Thymus (tissue), 11 donors: Measurements from ENCODE around the gene DBI. TPM values are rescaled to one million over a fixed set of nuclear protein-coding genes. Genes with fewer than 3 reads are reported as not detected.

ENCODE experiments used
- DNase-seq, 9 donors: peaks; one replicate each; pipeline ENCODE4 v3.0.0-alpha.2; 2013; ENCODE audit warnings: low spot score in 9 of 9, low read depth in 6 of 9, missing footprints in 1 of 9
- H3K27ac ChIP-seq, 2 donors: one replicate each; pipeline ENCODE4 v1.5.1; 2013; ENCODE audit warnings: control low read depth in 1 of 2, low read depth in 1 of 2, low read length in 1 of 2, mild to moderate bottlenecking in 1 of 2, moderate library complexity in 1 of 2
- H3K27me3 ChIP-seq, 2 donors: one replicate each; pipeline ENCODE4 v1.5.1; 2013; ENCODE audit warnings: low read length in 1 of 2; ENCODE audit not compliant: control insufficient read depth in 2 of 2, insufficient read depth in 1 of 2
- H3K36me3 ChIP-seq, 2 donors: one replicate each; pipeline ENCODE4 v1.5.1; 2013; ENCODE audit warnings: low read length in 1 of 2, mild to moderate bottlenecking in 1 of 2, moderate library complexity in 1 of 2; ENCODE audit not compliant: control insufficient read depth in 2 of 2, insufficient read depth in 2 of 2
- H3K4me1 ChIP-seq, 2 donors: one replicate each; pipeline ENCODE4 v1.5.1; 2013; ENCODE audit warnings: low read length in 2 of 2; ENCODE audit not compliant: control insufficient read depth in 2 of 2, insufficient read depth in 2 of 2
- H3K4me3 ChIP-seq, 2 donors: one replicate each; pipeline ENCODE4 v1.5.1; 2013; ENCODE audit warnings: low read length in 2 of 2, control low read depth in 1 of 2, mild to moderate bottlenecking in 1 of 2
- H3K9me3 ChIP-seq, 2 donors: one replicate each; pipeline ENCODE4 v1.5.1; 2013; ENCODE audit warnings: low read length in 1 of 2, mild to moderate bottlenecking in 1 of 2; ENCODE audit not compliant: control insufficient read depth in 2 of 2, insufficient read depth in 1 of 2
- WGBS: extraction: QIAGEN DNeasy Blood & Tissue Kit; methylation state at CpG from one replicate; pipeline ENCODE4 v1.1.7; 2013; 5-methylcytosine and 5-hydroxymethylcytosine counted together
- polyA plus RNA-seq: library from polyadenylated mRNA; stranded (reverse); fragments of 200-250 nt; gene quantifications from one replicate; pipeline ENCODE4 v1.2.3, GENCODE V29; 2013
- total RNA-seq: library from RNA; stranded (reverse); fragments of 120-200 nt; gene quantifications from one replicate; pipeline ENCODE4 v1.2.4, GENCODE V29; 2013
- donor health status: healthy.

The DBI gene
- total and polyA plus RNA-seq, 2 donors = 108 to 314 TPM

DNA sequence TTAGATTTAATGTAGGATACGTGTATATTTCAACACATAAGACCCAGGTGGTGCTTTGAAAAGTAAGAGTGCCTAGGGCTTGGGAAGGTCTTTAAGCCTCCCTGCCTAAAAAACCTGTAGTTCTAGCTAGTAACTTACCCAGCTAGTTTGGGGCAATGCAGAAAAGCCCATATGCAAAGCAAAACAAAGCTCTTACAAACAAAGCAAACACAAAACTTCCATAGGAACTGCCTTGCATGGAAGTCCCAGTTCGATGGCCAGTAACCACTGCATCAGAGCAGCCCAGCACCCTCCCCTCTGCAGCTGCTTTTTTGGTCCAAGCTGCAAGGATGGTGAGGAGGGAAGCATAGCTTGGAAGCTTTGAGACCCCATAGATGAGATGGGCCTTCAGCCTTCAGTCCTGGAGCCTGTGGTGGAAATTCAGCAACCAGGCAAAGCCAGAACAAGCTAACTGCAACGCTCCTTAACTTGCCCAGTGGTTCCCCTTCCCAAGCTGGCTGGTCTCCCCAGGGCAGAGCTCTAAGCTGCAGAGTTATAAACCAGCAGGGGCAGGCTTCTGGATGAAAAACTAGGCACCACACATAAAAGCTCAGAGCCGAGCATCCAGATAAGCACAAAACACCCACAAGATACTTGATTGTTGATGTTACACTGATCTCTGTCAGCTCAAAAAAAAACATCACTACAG lies 16.3 kb upstream of the DBI start:
- 96% methylated on average over 4 of the region's 4 CpGs for WGBS
- Histone ChIP-seq H3K36me3 (no peaks in the 10 kb centered on the region), H3K9me3 (no peaks in the 10 kb centered on the region), H3K4me1 (no peaks in the 10 kb centered on the region), H3K27me3 (no peaks in the 10 kb centered on the region), H3K27ac (no peak overlapping the region), H3K4me3 (no peak overlapping the region)
- DNase-seq = no peak

DNA sequence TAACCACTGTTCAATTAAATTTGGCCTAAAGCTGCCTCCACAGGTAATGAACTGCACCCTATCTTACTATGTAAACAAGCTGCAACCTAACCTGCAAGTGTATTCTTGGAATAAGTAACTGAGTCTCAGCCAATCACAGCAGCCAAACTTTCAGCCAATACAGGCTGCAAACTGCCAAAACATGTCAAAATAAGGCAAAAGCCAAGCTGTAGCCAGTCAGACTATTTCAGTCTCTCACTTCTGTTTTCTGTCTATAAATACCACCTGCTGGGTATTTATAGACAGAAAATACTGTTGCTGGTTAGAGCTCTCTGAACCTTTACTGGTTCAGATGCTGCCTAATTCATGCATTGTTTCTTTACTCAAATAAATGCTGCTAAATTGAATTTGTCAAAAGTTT lies 14.4 kb upstream of the DBI start:
- no peak overlapping the region for H3K27ac ChIP-seq
- no peaks in the 10 kb centered on the region for H3K36me3 ChIP-seq
- no peaks in the 10 kb centered on the region for H3K4me1 ChIP-seq
- no peaks in the 10 kb centered on the region for H3K27me3 ChIP-seq
- H3K9me3 ChIP-seq = no peaks in the 10 kb centered on the region
- no peak overlapping the region for H3K4me3 ChIP-seq
- DNase-seq = peak in 1 of 9 donors; percentile 53

DNA sequence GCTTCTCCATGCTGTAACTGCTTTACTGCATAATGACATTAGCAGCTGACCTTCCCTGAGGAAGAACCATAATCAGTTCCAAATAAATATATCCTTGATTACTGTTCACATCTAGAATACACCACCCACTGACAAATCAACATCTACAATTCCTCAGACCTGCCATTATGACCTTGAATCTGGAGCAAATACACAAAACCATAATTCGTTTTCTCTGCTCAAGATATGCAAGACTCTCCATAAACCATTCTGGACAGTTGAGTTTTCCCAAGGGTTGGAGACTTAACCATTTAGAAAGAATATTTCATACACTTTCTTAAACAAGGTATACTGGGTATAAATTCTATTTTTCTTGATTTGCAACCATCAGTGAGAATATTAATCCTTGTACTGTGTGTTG lies 11.9 kb upstream of the DBI start:
- Histone ChIP-seq H3K4me1 (no peaks in the 10 kb centered on the region), H3K36me3 (no peaks in the 10 kb centered on the region), H3K27me3 (no peaks in the 10 kb centered on the region), H3K4me3 (no peak overlapping the region), H3K9me3 (no peaks in the 10 kb centered on the region), H3K27ac (no peak overlapping the region)
- DNase-seq = no peak
- WGBS = 95% methylated on average over 1 of the region's 1 CpG

DNA sequence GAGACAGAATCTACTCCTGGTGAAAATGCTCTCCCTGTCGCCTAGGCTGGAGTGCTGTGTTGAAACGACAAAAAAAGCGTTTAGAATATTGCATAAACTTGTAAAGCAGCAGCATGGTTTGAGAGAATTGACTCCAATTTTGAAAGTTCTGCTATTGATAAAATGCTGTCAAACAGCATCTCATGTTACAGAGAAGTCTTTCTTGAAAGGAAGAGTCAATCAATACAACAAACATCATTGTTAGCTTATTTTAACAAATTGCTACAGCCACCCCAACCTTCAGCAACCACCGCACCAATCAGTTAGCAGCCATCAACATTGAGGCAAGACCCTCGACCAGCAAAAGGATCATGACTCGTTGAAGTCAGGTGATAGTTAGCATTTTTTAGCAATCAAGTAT lies 7.0 kb upstream of the DBI start:
- H3K4me1 ChIP-seq = peaks cover 1 to 3% of the 10 kb centered on the region in 2 donors
- 97% methylated on average over 6 of the region's 6 CpGs for WGBS
- no peak for DNase-seq
- H3K27me3 ChIP-seq = no peaks in the 10 kb centered on the region
- H3K36me3 ChIP-seq = no peaks in the 10 kb centered on the region
- no peak overlapping the region for H3K27ac ChIP-seq
- H3K9me3 ChIP-seq = no peaks in the 10 kb centered on the region
- no peak overlapping the region for H3K4me3 ChIP-seq

DNA sequence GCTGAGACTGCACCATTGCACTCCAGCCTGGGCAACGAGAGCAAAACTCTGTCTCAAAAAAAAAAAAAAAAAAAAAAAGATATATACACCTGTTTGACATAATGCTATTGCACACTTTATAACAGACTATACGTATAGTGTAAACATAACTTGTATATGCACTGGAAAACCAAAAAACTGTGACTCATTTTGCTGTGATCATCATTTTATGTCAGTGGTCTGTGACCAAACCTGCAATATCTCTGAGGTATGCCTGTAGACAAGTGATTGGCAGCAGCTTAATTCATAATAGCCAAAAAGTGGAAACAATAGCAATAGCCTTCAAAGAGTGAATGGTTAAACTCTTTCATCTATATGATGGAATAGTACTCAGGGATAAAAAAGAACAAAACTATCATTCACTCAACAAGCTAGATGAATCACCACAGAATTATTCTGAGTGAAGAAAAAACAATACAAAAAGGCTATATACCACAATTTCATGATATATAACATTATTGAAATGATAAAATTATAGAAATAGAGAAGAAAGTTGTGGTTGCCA lies 6.3 kb upstream of the DBI start:
- H3K36me3 ChIP-seq = no peaks in the 10 kb centered on the region
- H3K9me3 ChIP-seq = no peaks in the 10 kb centered on the region
- H3K4me3 ChIP-seq = no peak overlapping the region
- H3K27me3 ChIP-seq = no peaks in the 10 kb centered on the region
- no peak overlapping the region for H3K27ac ChIP-seq
- DNase-seq = no peak
- 98% methylated on average over 2 of the region's 2 CpGs for WGBS
- H3K4me1 ChIP-seq = peaks cover 6 to 7% of the 10 kb centered on the region in 2 donors

DNA sequence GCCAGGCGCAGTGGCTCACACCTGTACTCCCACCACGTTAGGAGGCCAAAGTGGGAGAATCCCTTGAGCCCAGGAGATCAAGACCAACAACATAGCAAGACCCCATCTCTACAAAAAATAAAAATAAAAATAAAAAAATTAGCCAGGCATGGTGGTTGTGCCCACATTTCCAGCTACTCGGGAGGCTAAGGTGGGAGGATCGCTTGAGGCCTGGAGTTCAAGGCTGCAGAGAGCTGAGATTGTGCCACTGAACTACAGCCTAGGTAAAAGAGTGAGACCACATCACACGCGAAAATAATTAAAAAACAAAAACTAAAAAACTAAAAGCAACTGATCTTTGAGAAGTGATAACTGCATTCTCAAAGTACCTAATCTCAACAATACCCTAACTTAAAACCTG lies 2.0 kb upstream of the DBI start:
- Histone ChIP-seq H3K27me3 (no peaks in the 10 kb centered on the region), H3K4me1 (peaks cover 22 to 24% of the 10 kb centered on the region in 2 donors), H3K27ac (no peak overlapping the region), H3K9me3 (no peaks in the 10 kb centered on the region), H3K4me3 (no peak overlapping the region), H3K36me3 (peaks cover 5 to 8% of the 10 kb centered on the region in 2 donors)
- 96% methylated on average over 6 of the region's 6 CpGs for WGBS
- no peak for DNase-seq

DNA sequence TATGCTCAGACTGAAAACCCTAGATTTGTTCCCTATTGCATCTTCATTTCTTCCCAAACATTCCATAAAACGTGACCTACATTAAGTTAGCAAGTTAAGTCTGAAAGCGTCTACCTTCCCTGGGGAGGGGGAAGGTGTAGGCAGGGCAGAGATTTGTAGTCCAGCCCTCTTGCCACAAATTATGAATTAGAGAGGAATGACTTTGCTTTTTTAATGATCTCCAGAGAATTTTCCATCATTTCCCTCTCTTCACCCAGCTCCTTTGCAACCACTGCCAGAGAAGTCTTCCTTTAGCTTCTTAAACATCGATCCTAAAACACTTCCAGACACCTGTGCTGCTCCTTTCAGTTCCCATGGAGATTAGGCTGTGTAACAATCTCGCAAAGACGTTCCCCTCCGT lies 1.3 kb upstream of the DBI start:
- no peaks in the 10 kb centered on the region for H3K9me3 ChIP-seq
- no peak for DNase-seq
- H3K4me3 ChIP-seq = peak overlapping the region; percentile 83 to 96
- peaks cover 10 to 11% of the 10 kb centered on the region in 2 donors for H3K36me3 ChIP-seq
- H3K27me3 ChIP-seq = no peaks in the 10 kb centered on the region
- no peak overlapping the region for H3K27ac ChIP-seq
- WGBS = 81% methylated on average over 6 of the region's 6 CpGs
- peaks cover 22 to 24% of the 10 kb centered on the region in 2 donors for H3K4me1 ChIP-seq

DNA sequence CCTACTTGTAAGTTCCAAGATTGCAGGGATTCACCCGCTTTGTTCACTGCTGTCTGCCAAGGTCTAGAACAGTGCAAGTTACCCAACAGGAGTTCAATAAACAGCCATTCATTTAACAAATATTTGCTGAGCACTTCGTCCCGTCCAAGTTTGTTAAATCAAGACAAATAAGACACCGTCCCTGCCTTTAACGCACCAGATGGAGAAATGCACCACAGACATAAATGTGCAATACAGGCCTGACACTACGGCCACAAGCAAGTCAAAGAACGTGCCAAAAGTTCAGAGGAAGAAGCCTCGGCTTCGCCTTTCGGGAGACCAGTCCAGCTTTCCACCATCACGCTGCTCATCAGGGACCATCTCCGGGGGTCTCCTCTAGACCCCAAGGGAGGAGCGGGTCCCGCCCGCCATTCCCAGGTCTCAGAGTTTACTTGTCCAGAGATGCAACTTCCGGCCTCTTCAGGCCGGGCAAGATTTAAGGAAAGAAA lies 572 bp upstream of the DBI start:
- peaks cover 16 to 18% of the 10 kb centered on the region in 2 donors for H3K36me3 ChIP-seq
- DNase-seq = peak in 4 of 9 donors; percentile 27 to 68 (median 41)
- H3K27me3 ChIP-seq = no peaks in the 10 kb centered on the region
- H3K4me1 ChIP-seq = peaks cover 22 to 24% of the 10 kb centered on the region in 2 donors
- H3K27ac ChIP-seq = peak overlapping the region; percentile 48 to 78
- no peaks in the 10 kb centered on the region for H3K9me3 ChIP-seq
- 4% methylated on average over 17 of the region's 17 CpGs for WGBS
- peak overlapping the region; percentile 83 to 96 for H3K4me3 ChIP-seq

DNA sequence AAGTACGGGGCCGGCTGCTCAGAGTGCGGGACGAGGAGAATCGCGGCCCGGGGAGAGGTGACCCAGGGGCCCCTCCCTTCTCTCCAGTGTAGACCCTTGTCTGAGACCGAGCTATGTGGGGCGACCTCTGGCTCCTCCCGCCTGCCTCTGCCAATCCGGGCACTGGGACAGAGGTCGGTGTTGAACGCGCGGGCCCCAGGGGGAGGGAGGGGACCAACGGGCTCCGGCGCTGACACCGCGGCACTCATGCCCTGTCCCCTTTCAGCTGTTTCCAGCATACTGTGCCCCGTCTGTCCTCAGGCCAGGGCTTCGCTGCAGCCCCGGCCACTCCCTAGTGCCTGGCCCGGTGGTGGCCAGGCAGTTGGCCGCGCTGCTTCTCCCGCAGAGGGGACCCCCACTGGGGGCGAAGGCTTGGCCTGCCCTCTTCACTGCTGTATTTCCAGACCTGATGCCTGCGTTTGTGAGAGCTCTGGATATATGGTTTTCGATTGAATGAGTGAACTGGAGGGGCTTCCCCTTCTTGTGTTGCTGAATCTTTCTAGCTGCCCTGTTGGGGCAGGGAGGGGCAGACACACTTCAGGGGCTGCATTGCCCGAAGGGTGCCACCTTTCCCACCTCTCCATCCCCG lies 809 bp downstream of the DBI start:
- peak overlapping the region in 1 of 2 donors; percentile 75 for H3K27ac ChIP-seq
- H3K27me3 ChIP-seq = no peaks in the 10 kb centered on the region
- WGBS = 11% methylated on average over 32 of the region's 32 CpGs
- H3K9me3 ChIP-seq = peaks cover 0 to under 1% of the 10 kb centered on the region in 2 donors
- peak in 4 of 9 donors; percentile 8 to 36 (median 24) for DNase-seq
- H3K4me1 ChIP-seq = peaks cover 22 to 24% of the 10 kb centered on the region in 2 donors
- peak overlapping the region; percentile 83 to 96 for H3K4me3 ChIP-seq
- peaks cover 30 to 32% of the 10 kb centered on the region in 2 donors for H3K36me3 ChIP-seq
